GM12878 (cell line): Measurements from ENCODE around the gene DUS1L. TPM values are rescaled to one million over a fixed set of nuclear protein-coding genes. Genes with fewer than 3 reads are reported as not detected.

ENCODE experiments used
- ATAC-seq: fragments of 200-7000 bp; cut with Tn5 transposase; 3 replicates; pipeline ENCODE4 v1.9.1; 2020; ENCODE audit warnings: mild to moderate bottlenecking, moderate library complexity
- BruUV-seq: library from RNA; stranded (reverse); fragments of 400-500 nt; replicated peaks from 2 replicates; lab custom pipeline; 2021; lab: Mats Ljungman, UMichigan
- CTCF ChIA-PET: fragments of 300-600 bp; sonication (Branson Sonifier 250); formaldehyde crosslinking; extraction: SDS; loops from one replicate; lab custom pipeline; 2021; ENCODE audit warnings: inconsistent platforms; lab: Yijun Ruan, JAX
- POLR2A ChIA-PET: fragments of 350-600 bp; formaldehyde crosslinking; extraction: SDS; loops from one replicate; lab custom pipeline; 2021; ENCODE audit warnings: inconsistent platforms; lab: Charles Lee
- RAD21 ChIA-PET: fragments of 300-600 bp; sonication (Branson Sonifier 250); formaldehyde crosslinking; loops from one replicate; lab custom pipeline; 2023; ENCODE audit warnings: antibody characterized with exemption; ENCODE audit not compliant: unreplicated experiment; lab: Charles Lee
- SMC1A ChIA-PET: fragments of 300-600 bp; sonication (Branson Sonifier 250); formaldehyde crosslinking; loops from one replicate; lab custom pipeline; 2023; ENCODE audit not compliant: unreplicated experiment, uncharacterized antibody; lab: Charles Lee
- DNase-seq: peaks from one replicate; pipeline ENCODE4 v3.0.0-alpha.2; 2011; ENCODE audit warnings: low read depth, low spot score
- FAIRE-seq: peaks from 3 replicates; lab custom pipeline; 2011; peaks lifted over from hg19 to GRCh38; lab: Jason Lieb, UNC
- H2AFZ ChIP-seq: 2 replicates; pipeline ENCODE4 v1.6.0; 2011; ENCODE audit warnings: low read depth, low read length, control low read depth; ENCODE audit not compliant: control insufficient read depth
- H3K27ac ChIP-seq: 2 replicates; pipeline ENCODE4 v1.5.1; 2011; ENCODE audit warnings: control low read depth; ENCODE audit not compliant: control insufficient read depth, insufficient read depth
- H3K27me3 ChIP-seq, 2 experiments: replicated peaks in 1 of 2; 2 replicates each; pipeline versions ENCODE4 v1.6.0 to v1.6.1; 2011; ENCODE audit warnings: low read length in 1 of 2; ENCODE audit not compliant: control insufficient read depth in 2 of 2, insufficient read depth in 2 of 2
- H3K36me3 ChIP-seq, 2 experiments: 2 replicates each; pipeline ENCODE4 v1.5.1; 2011; ENCODE audit warnings: low read length in 1 of 2; ENCODE audit not compliant: control insufficient read depth in 2 of 2, insufficient read depth in 2 of 2
- H3K4me1 ChIP-seq: 2 replicates; pipeline ENCODE4 v1.6.1; 2011; ENCODE audit warnings: mild to moderate bottlenecking, low read length, moderate library complexity, mixed read lengths; ENCODE audit not compliant: control insufficient read depth, insufficient read depth
- H3K4me2 ChIP-seq: 2 replicates; pipeline ENCODE4 v1.6.0; 2011; ENCODE audit warnings: control low read depth; ENCODE audit not compliant: control insufficient read depth, insufficient read depth
- H3K4me3 ChIP-seq: fragments of 200-600 bp; sonication (generic); 2 replicates; pipeline ENCODE4 v1.5.1; 2016
- H3K79me2 ChIP-seq: 2 replicates; pipeline ENCODE4 v1.6.0; 2011; ENCODE audit warnings: low read length; ENCODE audit not compliant: control insufficient read depth, insufficient read depth
- H3K9ac ChIP-seq: 2 replicates; pipeline ENCODE4 v1.8.0; 2011; ENCODE audit warnings: low read length, control low read depth, mixed read lengths; ENCODE audit not compliant: control insufficient read depth, insufficient read depth
- H3K9me3 ChIP-seq: replicated peaks from 3 replicates; pipeline ENCODE4 v1.5.1; 2011; ENCODE audit warnings: mild to moderate bottlenecking, low read length; ENCODE audit not compliant: control insufficient read depth, insufficient read depth
- H4K20me1 ChIP-seq: 2 replicates; pipeline ENCODE4 v1.6.0; 2011; ENCODE audit not compliant: control insufficient read depth, insufficient read depth
- DPF2 ChIP-seq: fragments of 450-650 bp; IDR thresholded peaks from 2 replicates; pipeline ENCODE4 v1.6.1; 2017; ENCODE audit warnings: mild to moderate bottlenecking
- IKZF1 ChIP-seq: fragments of 450-650 bp; conservative IDR thresholded peaks from 2 replicates; pipeline ENCODE4 v1.6.1; 2017; ENCODE audit warnings: antibody characterized with exemption, mild to moderate bottlenecking
- IKZF2 ChIP-seq, 2 experiments: fragments of 450-650 bp; IDR thresholded peaks; 2 replicates each; pipeline ENCODE4 v1.6.1; 2017; ENCODE audit warnings: mild to moderate bottlenecking in 2 of 2, moderate library complexity in 2 of 2
- MEF2B ChIP-seq: fragments of 450-650 bp; IDR thresholded peaks from 2 replicates; pipeline ENCODE4 v1.6.1; 2018; ENCODE audit warnings: mild to moderate bottlenecking, moderate library complexity; ENCODE audit not compliant: partially characterized antibody, poor library complexity, severe bottlenecking
- MTA2 ChIP-seq: fragments of 450-650 bp; IDR thresholded peaks from 2 replicates; pipeline ENCODE4 v1.6.1; 2016; ENCODE audit warnings: low read depth, mild to moderate bottlenecking, moderate library complexity
- POLR2AphosphoS2 ChIP-seq: IDR thresholded peaks from 2 replicates; pipeline ENCODE4 v1.6.1; 2011; ENCODE audit warnings: low read depth, mild to moderate bottlenecking, low read length, improper control_type of control experiment, moderate library complexity
- PRDM15 ChIP-seq: fragments of 450-650 bp; formaldehyde crosslinking; IDR thresholded peaks from 2 replicates; pipeline ENCODE4 v1.4.0; 2020; ENCODE audit warnings: mild to moderate bottlenecking, moderate library complexity
- SMAD1 ChIP-seq: fragments of 450-650 bp; IDR thresholded peaks from 2 replicates; pipeline ENCODE4 v1.6.1; 2018; ENCODE audit warnings: mild to moderate bottlenecking, low read depth; ENCODE audit not compliant: partially characterized antibody
- WGBS: methylation state at CpG from one replicate; pipeline ENCODE4 v1.1.6; 2016; ENCODE audit warnings: low lambda C conversion rate; ENCODE audit not compliant: insufficient replicate concordance, insufficient coverage; ENCODE audit errors: missing lambda C conversion rate; 5-methylcytosine and 5-hydroxymethylcytosine counted together
- in situ Hi-C: fragments of 300-500 bp; cut with MboI; formaldehyde crosslinking; loops from 9 replicates; pipeline ENCODE4 v1.14.3; 2018; ENCODE audit warnings: mixed read lengths
- intact Hi-C: fragments of 100-400 bp; cut with micrococcal nuclease; formaldehyde crosslinking; loops from one replicate; pipeline ENCODE4 v1.14.2; 2022; ENCODE audit not compliant: unreplicated experiment
- polyA plus RNA-seq, 11 experiments: library from polyadenylated mRNA; depleted of rRNA in 4 of 11; unstranded in 6 of 11; stranded (reverse) in 5 of 11; fragments of >200 nt; fragmentation: Nextera tagmentation in 4 of 11; fragmentation: Illumina TruSeq in 1 of 11; extraction: Ambion mirVana in 4 of 11; extraction: Trizol in 1 of 11; gene quantifications; 1 replicate in 1 of 11; 2 replicates in 10 of 11; pipeline versions ENCODE4 v1.2.1 to v1.2.3, GENCODE V29; 2011 to 2016; ENCODE audit warnings: inconsistent platforms in 2 of 11, missing spikeins in 2 of 11, low read depth in 1 of 11
- total RNA-seq, 4 experiments: library from RNA; depleted of rRNA in 3 of 4; stranded (reverse); fragments of >200 nt in 3 of 4; fragmentation: Illumina TruSeq in 1 of 4; extraction: Trizol in 1 of 4; gene quantifications; 2 replicates each; pipeline versions ENCODE4 v1.2.1 to v1.2.3, GENCODE V29; 2013 to 2021
- TF ChIP-seq, protein P1 (sequence below): fragments of 450-650 bp; conservative IDR thresholded peaks from 2 replicates; pipeline ENCODE4 v1.6.1; 2017; ENCODE audit warnings: mild to moderate bottlenecking, moderate library complexity
- TF ChIP-seq, protein P2 (sequence below): IDR thresholded peaks from 2 replicates; pipeline ENCODE4 v1.6.1; 2012; ENCODE audit warnings: mild to moderate bottlenecking, low read depth, low read length

Gene DUS1L
- total and polyA plus RNA-seq, 10 of the 15 experiments (the other 5 are each of a cell fraction or from before 2014, with no cell fraction given), result 6.1 to 157 (median 44.5) TPM

DNA sequence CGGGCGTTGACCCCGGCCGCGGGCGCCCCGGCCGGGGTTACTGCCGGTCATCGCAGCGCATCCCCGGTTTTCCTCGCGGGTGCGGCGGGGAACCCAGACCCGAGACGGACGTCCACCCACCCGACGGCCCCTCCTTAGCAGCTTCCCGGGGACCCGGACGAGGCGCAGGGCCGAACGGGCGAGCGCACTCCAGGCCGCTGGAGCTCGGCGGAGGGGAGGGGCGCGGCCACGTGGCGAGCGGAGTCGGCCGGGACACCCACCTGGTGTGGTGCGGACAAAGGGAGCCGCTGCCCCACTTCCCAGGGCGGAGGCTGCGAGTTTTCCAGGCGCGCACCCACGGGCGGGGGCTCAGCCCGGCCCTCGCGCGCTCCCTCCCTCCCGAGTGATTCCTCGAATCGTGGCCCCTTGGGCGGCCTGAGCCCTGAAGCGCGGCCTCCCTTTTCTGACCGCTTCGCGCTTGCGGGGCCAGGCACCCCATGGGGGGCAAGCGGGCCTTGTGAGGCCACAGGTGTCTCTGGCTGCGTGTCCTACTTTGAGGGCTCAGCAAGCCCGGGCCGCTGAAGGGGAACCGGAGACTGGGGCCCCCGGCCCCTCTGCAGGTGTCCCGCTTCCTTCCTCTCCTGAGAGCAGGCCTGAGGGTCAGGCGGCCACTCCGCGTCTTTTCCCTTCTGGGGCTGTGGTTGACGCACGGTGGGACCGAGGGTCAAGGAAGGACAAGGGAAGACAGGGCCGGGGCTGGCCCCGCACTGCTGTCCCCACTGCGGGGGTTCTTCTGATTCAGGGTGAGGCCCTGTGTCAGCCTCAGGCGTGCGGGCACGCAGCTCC lies 33.5 kb upstream of the DUS1L start:
- under 1% methylated on average over 73 of the region's 80 CpGs for WGBS
- Histone ChIP-seq H3K4me1 (peaks cover 17% of the 10 kb centered on the region), H3K27ac (peak overlapping the region; percentile 93), H3K9me3 (no peaks in the 10 kb centered on the region), H3K9ac (peak overlapping the region; percentile 95), H3K79me2 (peaks cover 47% of the 10 kb centered on the region), H2AFZ (peak overlapping the region; percentile 92), H3K36me3 (peaks cover 3 to 14% of the 10 kb centered on the region in 2 experiments; a peak in 3 of 4 replicates), H4K20me1 (no peaks in the 10 kb centered on the region; the same call in 1 of the 2 replicates), H3K4me2 (peak overlapping the region; percentile 96), H3K27me3 (no peaks in the 10 kb centered on the region), H3K4me3 (peak overlapping the region; percentile 65)
- DNase-seq (no peak), FAIRE-seq (no peak), ATAC-seq (peak; percentile 40)
- ChIA-PET RAD21 (interaction anchor here (0.5 to 1.2 kb wide), 3 partner anchors 7 to 393 kb away, joined by 3 to 4 read pairs (median 3); partner anchors contain the start of gene DCXR), CTCF (interaction anchor here (0.6 to 2.4 kb wide), 2 partner anchors 61 to 68 kb away, joined by 3 to 7 read pairs; partner anchors contain the start of genes DCXR and RAC3), POLR2A (interaction anchor here (0.5 to 2.3 kb wide), 3 partner anchors 16 to 432 kb away, joined by 3 to 9 read pairs (median 8); partner anchors contain the start of genes CENPX and LRRC45), SMC1A (no interaction called here)
- in situ Hi-C loops, result no loop called here
- intact Hi-C loops, result loop anchor here (1.0 to 5.0 kb wide), 3 partner anchors 47 to 238 kb away; partner anchors contain the start of genes DCXR, GPS1 and RFNG
- BruUV-seq, result TSS peak; percentile 86
- TF ChIP-seq POLR2AphosphoS2 (peak; percentile 50), IKZF1 (peak; percentile 76), MEF2B (no peak), DPF2 (peak; percentile 31; the same call in 1 of the 2 replicates), PRDM15 (no peak), MTA2 (no peak), IKZF2 (IDR thresholded peaks at IDR 0.05) (no peak), SMAD1 (no peak)
- TF ChIP-seq, protein P1, sequence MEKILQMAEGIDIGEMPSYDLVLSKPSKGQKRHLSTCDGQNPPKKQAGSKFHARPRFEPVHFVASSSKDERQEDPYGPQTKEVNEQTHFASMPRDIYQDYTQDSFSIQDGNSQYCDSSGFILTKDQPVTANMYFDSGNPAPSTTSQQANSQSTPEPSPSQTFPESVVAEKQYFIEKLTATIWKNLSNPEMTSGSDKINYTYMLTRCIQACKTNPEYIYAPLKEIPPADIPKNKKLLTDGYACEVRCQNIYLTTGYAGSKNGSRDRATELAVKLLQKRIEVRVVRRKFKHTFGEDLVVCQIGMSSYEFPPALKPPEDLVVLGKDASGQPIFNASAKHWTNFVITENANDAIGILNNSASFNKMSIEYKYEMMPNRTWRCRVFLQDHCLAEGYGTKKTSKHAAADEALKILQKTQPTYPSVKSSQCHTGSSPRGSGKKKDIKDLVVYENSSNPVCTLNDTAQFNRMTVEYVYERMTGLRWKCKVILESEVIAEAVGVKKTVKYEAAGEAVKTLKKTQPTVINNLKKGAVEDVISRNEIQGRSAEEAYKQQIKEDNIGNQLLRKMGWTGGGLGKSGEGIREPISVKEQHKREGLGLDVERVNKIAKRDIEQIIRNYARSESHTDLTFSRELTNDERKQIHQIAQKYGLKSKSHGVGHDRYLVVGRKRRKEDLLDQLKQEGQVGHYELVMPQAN, result peak; percentile 61
- TF ChIP-seq, protein P2, sequence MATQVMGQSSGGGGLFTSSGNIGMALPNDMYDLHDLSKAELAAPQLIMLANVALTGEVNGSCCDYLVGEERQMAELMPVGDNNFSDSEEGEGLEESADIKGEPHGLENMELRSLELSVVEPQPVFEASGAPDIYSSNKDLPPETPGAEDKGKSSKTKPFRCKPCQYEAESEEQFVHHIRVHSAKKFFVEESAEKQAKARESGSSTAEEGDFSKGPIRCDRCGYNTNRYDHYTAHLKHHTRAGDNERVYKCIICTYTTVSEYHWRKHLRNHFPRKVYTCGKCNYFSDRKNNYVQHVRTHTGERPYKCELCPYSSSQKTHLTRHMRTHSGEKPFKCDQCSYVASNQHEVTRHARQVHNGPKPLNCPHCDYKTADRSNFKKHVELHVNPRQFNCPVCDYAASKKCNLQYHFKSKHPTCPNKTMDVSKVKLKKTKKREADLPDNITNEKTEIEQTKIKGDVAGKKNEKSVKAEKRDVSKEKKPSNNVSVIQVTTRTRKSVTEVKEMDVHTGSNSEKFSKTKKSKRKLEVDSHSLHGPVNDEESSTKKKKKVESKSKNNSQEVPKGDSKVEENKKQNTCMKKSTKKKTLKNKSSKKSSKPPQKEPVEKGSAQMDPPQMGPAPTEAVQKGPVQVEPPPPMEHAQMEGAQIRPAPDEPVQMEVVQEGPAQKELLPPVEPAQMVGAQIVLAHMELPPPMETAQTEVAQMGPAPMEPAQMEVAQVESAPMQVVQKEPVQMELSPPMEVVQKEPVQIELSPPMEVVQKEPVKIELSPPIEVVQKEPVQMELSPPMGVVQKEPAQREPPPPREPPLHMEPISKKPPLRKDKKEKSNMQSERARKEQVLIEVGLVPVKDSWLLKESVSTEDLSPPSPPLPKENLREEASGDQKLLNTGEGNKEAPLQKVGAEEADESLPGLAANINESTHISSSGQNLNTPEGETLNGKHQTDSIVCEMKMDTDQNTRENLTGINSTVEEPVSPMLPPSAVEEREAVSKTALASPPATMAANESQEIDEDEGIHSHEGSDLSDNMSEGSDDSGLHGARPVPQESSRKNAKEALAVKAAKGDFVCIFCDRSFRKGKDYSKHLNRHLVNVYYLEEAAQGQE, result no peak
